Activated T-cell treated with anti-CD3 and anti-CD28 coated beads, Interleukin-2, amount 50 U/mL, for 72 hours (primary cell): ENCODE measurements around the gene MED31. TPM values are rescaled to one million over a fixed set of nuclear protein-coding genes. Genes with fewer than 3 reads are reported as not detected.

Source experiments
- total RNA-seq, 2 donors: library from RNA; stranded (reverse); gene quantifications; one replicate each; pipeline ENCODE4 v1.2.3, GENCODE V29; 2022

MED31 gene
- total RNA-seq, 2 donors from 2014 or later = 7.3 to 8.8 TPM

Other genes with a start within 250 kb of the MED31 start
- gene AIPL1, start 216.5 kb downstream of the MED31 start, total RNA-seq = not detected
- gene PIMREG, start 207.2 kb downstream of the MED31 start, total RNA-seq = 1 to 10 TPM; 6.6 to 7.3 TPM
- under 1 TPM; 0.70 to 0.81 TPM for gene PITPNM3, start 95.0 kb downstream of the MED31 start, total RNA-seq
- gene KIAA0753, start 10.9 kb downstream of the MED31 start, total RNA-seq = 10 to 100 TPM; 14.0 to 18.4 TPM
- gene TXNDC17, start 10.5 kb downstream of the MED31 start, total RNA-seq = 10 to 100 TPM; 35.2 to 46.2 TPM
- 1 to 10 TPM; 1.8 to 2.9 TPM for gene C17orf100, start 157 bp upstream of the MED31 start, total RNA-seq
- under 1 TPM in 1 of 2 donors, not detected in 1; 0.22 TPM for gene SLC13A5, start 61.8 kb upstream of the MED31 start, total RNA-seq
- 10 to 100 TPM; 19.1 to 31.1 TPM for gene XAF1, start 104.4 kb upstream of the MED31 start, total RNA-seq
- 1 to 10 TPM in 1 of 2 donors, not detected in 1; 1.0 TPM for gene FBXO39, start 124.6 kb upstream of the MED31 start, total RNA-seq
- gene TEKT1, start 180.1 kb upstream of the MED31 start, total RNA-seq = not detected